ENCODE results near the gene IL17REL. TPM values are rescaled to one million over a fixed set of nuclear protein-coding genes. Genes with fewer than 3 reads are reported as not detected.
A peak's percentile ranks its signal among the peaks of the same experiment; 100 is the strongest.

The IL17REL gene
- total and polyA plus RNA-seq, 3 experiments from 2014 or later, result 0.20 to 0.29 TPM; not detected in 1

GRCh38 chr22:49961005-49961600, 51.5 kb downstream of the IL17REL start:
- peak overlapping the region; percentile 79 for H3K27ac ChIP-seq (ENCODE audit: low read depth, low read length)
- Mint-ChIP-seq H3K36me3 (peaks cover 0 to 31% (median 4%) of the 10 kb centered on the region in 3 donors), H3K4me1 (peaks cover 8 to 36% (median 20%) of the 10 kb centered on the region in 3 donors), H3K4me3 (peak overlapping the region; percentile 86 to 97 (median 93)), H3K27me3 (peaks cover 0 to 5% of the 10 kb centered on the region in 2 donors), H3K9me3 (peaks cover 0 to 4% (median 0%) of the 10 kb centered on the region in 5 donors), H3K27ac (peak overlapping the region; percentile 91 to 99 (median 93))
- H3K36me3 ChIP-seq (ENCODE audit: insufficient read depth, low read length), result peaks cover 13% of the 10 kb centered on the region
- peaks cover 29% of the 10 kb centered on the region for H3K4me1 ChIP-seq (ENCODE audit: insufficient read depth, low read length)
- H3K27me3 ChIP-seq (ENCODE audit: insufficient read depth, low read length, poor library complexity, severe bottlenecking), result no peaks in the 10 kb centered on the region
- no peaks in the 10 kb centered on the region for H3K9me3 ChIP-seq (ENCODE audit: low read length)
- ChIA-PET POLR2A (interaction anchor here (0.8 to 3.3 kb wide), 8 partner anchors 8 to 230 kb away, joined by 3 to 30 read pairs (median 5); no protein-coding TSS in a partner anchor), CTCF (interaction anchor here (0.8 to 1.6 kb wide), 3 partner anchors 9 to 33 kb away, joined by 3 to 5 read pairs (median 3); no protein-coding TSS in a partner anchor)
- peak in 2 of 5 donors; percentile 38 to 70 for DNase-seq
- H3K4me3 ChIP-seq (ENCODE audit: low read length), result peak overlapping the region; percentile 71

- ChIA-PET POLR2A (interaction anchor here (0.5 to 3.3 kb wide), 9 partner anchors 8 to 70 kb away, joined by 3 to 30 read pairs (median 5); no protein-coding TSS in a partner anchor), CTCF (interaction anchor here (0.8 to 1.5 kb wide), 3 partner anchors 10 to 33 kb away, joined by 3 to 4 read pairs (median 3); no protein-coding TSS in a partner anchor)
- Histone ChIP-seq H3K27me3 (ENCODE audit: insufficient read depth, low read length, poor library complexity, severe bottlenecking) (no peaks in the 10 kb centered on the region), H3K4me1 (ENCODE audit: insufficient read depth, low read length) (peaks cover 29% of the 10 kb centered on the region), H3K4me3 (ENCODE audit: low read length) (peak within 1 kb of the TSS; percentile 71), H3K27ac (ENCODE audit: low read depth, low read length) (peak within 1 kb of the TSS; percentile 79), H3K36me3 (ENCODE audit: insufficient read depth, low read length) (peaks cover 13% of the 10 kb centered on the region), H3K9me3 (ENCODE audit: low read length) (no peaks in the 10 kb centered on the region)
- H3K4me3 Mint-ChIP-seq, result peak within 1 kb of the TSS; percentile 86 to 97 (median 93)
- peaks cover 8 to 33% (median 19%) of the 10 kb centered on the region in 3 donors for H3K4me1 Mint-ChIP-seq
- peaks cover 0 to 4% (median 0%) of the 10 kb centered on the region in 5 donors for H3K9me3 Mint-ChIP-seq
- H3K27ac Mint-ChIP-seq, result peak within 1 kb of the TSS; percentile 91 to 99 (median 93)
- peak; percentile 84 to 95 (median 92) for DNase-seq
- H3K27me3 Mint-ChIP-seq, result peaks cover 0 to 5% of the 10 kb centered on the region in 2 donors
- H3K36me3 Mint-ChIP-seq, result peaks cover 0 to 31% (median 4%) of the 10 kb centered on the region in 3 donors
Observed at GRCh38 chr22:49960159-49961004, 52.2 kb downstream of the IL17REL start, which contains the start of gene PIM3. Gene PIM3, plus strand, starts transcription at chr22:49960772. Its CDS starts 176 bp downstream, at chr22:49960948.

GRCh38 chr22:49959782-49960158, 52.8 kb downstream of the IL17REL start:
- peaks cover 29% of the 10 kb centered on the region for H3K4me1 ChIP-seq (ENCODE audit: insufficient read depth, low read length)
- H3K9me3 Mint-ChIP-seq, result peaks cover 0 to 4% (median 0%) of the 10 kb centered on the region in 5 donors
- ChIA-PET CTCF (interaction anchor here (1.2 to 1.5 kb wide), 2 partner anchors 11 to 13 kb away, joined by 3 to 4 read pairs; no protein-coding TSS in a partner anchor), POLR2A (interaction anchor here (0.5 to 3.3 kb wide), 9 partner anchors 9 to 71 kb away, joined by 3 to 30 read pairs (median 5); no protein-coding TSS in a partner anchor)
- no peaks in the 10 kb centered on the region for H3K9me3 ChIP-seq (ENCODE audit: low read length)
- H3K27ac Mint-ChIP-seq, result peak overlapping the region; percentile 71 to 97 (median 90)
- H3K4me3 ChIP-seq (ENCODE audit: low read length), result peak overlapping the region; percentile 53
- peaks cover 0 to 5% of the 10 kb centered on the region in 2 donors for H3K27me3 Mint-ChIP-seq
- no peaks in the 10 kb centered on the region for H3K27me3 ChIP-seq (ENCODE audit: insufficient read depth, low read length, poor library complexity, severe bottlenecking)
- peak overlapping the region; percentile 64 to 87 (median 77) for H3K4me3 Mint-ChIP-seq
- no peak for DNase-seq
- H3K4me1 Mint-ChIP-seq, result peaks cover 8 to 30% (median 18%) of the 10 kb centered on the region in 3 donors
- H3K27ac ChIP-seq (ENCODE audit: low read depth, low read length), result peak overlapping the region; percentile 54
- peaks cover 0 to 27% (median 4%) of the 10 kb centered on the region in 3 donors for H3K36me3 Mint-ChIP-seq
- peaks cover 13% of the 10 kb centered on the region for H3K36me3 ChIP-seq (ENCODE audit: insufficient read depth, low read length)

- Histone ChIP-seq H3K36me3 (ENCODE audit: insufficient read depth, low read length) (peaks cover 13% of the 10 kb centered on the region), H3K9me3 (ENCODE audit: low read length) (no peaks in the 10 kb centered on the region), H3K4me3 (ENCODE audit: low read length) (peak overlapping the region; percentile 53), H3K27me3 (ENCODE audit: insufficient read depth, low read length, poor library complexity, severe bottlenecking) (no peaks in the 10 kb centered on the region), H3K27ac (ENCODE audit: low read depth, low read length) (peak overlapping the region; percentile 54), H3K4me1 (ENCODE audit: insufficient read depth, low read length) (peaks cover 25% of the 10 kb centered on the region)
- Mint-ChIP-seq H3K36me3 (peaks cover 0 to 23% (median 4%) of the 10 kb centered on the region in 3 donors), H3K4me3 (peak overlapping the region; percentile 64 to 87 (median 77)), H3K9me3 (peaks cover 0 to 4% (median 0%) of the 10 kb centered on the region in 5 donors), H3K27ac (peak overlapping the region; percentile 71 to 97 (median 90)), H3K27me3 (peaks cover 0 to 5% of the 10 kb centered on the region in 2 donors), H3K4me1 (peaks cover 8 to 24% (median 14%) of the 10 kb centered on the region in 3 donors)
- peak in 1 of 5 donors; percentile 26 for DNase-seq
- CTCF ChIA-PET, result interaction anchor here (1.5 kb wide), 1 partner anchor 12 kb away, joined by 4 read pairs; no protein-coding TSS in a partner anchor
- POLR2A ChIA-PET, result interaction anchor here (1.5 kb wide), 2 partner anchors 12 to 23 kb away, joined by 5 to 8 read pairs; no protein-coding TSS in a partner anchor
Observed at GRCh38 chr22:49958931-49959781, 53.4 kb downstream of the IL17REL start.

- CTCF ChIA-PET, result no interaction called here
Observed at GRCh38 chr22:49958366-49958921, 54.1 kb downstream of the IL17REL start.

GRCh38 chr22:49957826-49958365, 54.7 kb downstream of the IL17REL start:
- no peak for DNase-seq
- peaks cover 12% of the 10 kb centered on the region for H3K4me1 ChIP-seq (ENCODE audit: insufficient read depth, low read length)
- no peak overlapping the region for H3K4me3 ChIP-seq (ENCODE audit: low read length)
- Mint-ChIP-seq H3K27me3 (peaks cover 0 to 5% of the 10 kb centered on the region in 2 donors), H3K27ac (peak overlapping the region in 5 of 8 donors; percentile 58 to 91 (median 87)), H3K36me3 (peaks cover 0 to 10% (median 0%) of the 10 kb centered on the region in 3 donors), H3K4me3 (peak overlapping the region in 2 of 7 donors; percentile 26 to 81), H3K9me3 (peaks cover 0 to 4% (median 0%) of the 10 kb centered on the region in 5 donors), H3K4me1 (peaks cover 0 to 12% (median 6%) of the 10 kb centered on the region in 3 donors)
- no peaks in the 10 kb centered on the region for H3K9me3 ChIP-seq (ENCODE audit: low read length)
- no peaks in the 10 kb centered on the region for H3K27me3 ChIP-seq (ENCODE audit: insufficient read depth, low read length, poor library complexity, severe bottlenecking)
- peaks cover 1% of the 10 kb centered on the region for H3K36me3 ChIP-seq (ENCODE audit: insufficient read depth, low read length)
- POLR2A ChIA-PET, result no interaction called here
- H3K27ac ChIP-seq (ENCODE audit: low read depth, low read length), result no peak overlapping the region
- CTCF ChIA-PET, result no interaction called here

More at GRCh38 chr22:49958366-49958921, 54.1 kb downstream of the IL17REL start:
- Mint-ChIP-seq H3K36me3 (peaks cover 0 to 16% (median 0%) of the 10 kb centered on the region in 3 donors), H3K4me1 (peaks cover under 1 to 17% (median 7%) of the 10 kb centered on the region in 3 donors), H3K27ac (peak overlapping the region in 6 of 8 donors; percentile 43 to 92 (median 90)), H3K9me3 (peaks cover 0 to 4% (median 0%) of the 10 kb centered on the region in 5 donors), H3K27me3 (peaks cover 0 to 5% of the 10 kb centered on the region in 2 donors), H3K4me3 (peak overlapping the region; percentile 29 to 87 (median 77))
- no peak for DNase-seq
- H3K9me3 ChIP-seq (ENCODE audit: low read length), result no peaks in the 10 kb centered on the region
- H3K36me3 ChIP-seq (ENCODE audit: insufficient read depth, low read length), result peaks cover 6% of the 10 kb centered on the region
- POLR2A ChIA-PET, result no interaction called here
- no peak overlapping the region for H3K27ac ChIP-seq (ENCODE audit: low read depth, low read length)
- peaks cover 18% of the 10 kb centered on the region for H3K4me1 ChIP-seq (ENCODE audit: insufficient read depth, low read length)
- H3K4me3 ChIP-seq (ENCODE audit: low read length), result no peak overlapping the region
- no peaks in the 10 kb centered on the region for H3K27me3 ChIP-seq (ENCODE audit: insufficient read depth, low read length, poor library complexity, severe bottlenecking)
